ENCODE measurements around the gene AEBP2.

AEBP2 gene

DNA sequence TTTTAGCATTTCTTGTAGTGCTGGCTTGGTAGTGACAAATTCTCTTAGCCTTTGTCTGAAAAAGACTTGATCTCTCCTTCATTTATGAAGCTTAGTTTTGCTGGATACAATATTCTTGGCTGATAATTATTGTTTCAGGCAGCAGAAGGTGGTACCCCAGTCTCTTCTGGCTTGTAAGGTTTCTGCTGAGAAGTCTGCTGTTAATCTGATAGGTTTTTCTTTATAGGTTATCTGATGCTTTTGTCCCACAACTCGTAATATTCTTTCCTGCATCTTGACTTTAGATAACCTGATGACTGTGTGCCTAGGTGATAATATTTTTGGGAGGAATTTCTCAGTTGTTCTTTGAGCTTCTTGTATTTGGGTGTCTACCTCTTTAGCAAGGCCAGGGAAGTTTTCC is 41.2 kb downstream of the AEBP2 start:
- TF ChIP-seq ZFX (IDR thresholded peaks at IDR 0.05), result no peak
- TF ChIP-seq, protein P1, sequence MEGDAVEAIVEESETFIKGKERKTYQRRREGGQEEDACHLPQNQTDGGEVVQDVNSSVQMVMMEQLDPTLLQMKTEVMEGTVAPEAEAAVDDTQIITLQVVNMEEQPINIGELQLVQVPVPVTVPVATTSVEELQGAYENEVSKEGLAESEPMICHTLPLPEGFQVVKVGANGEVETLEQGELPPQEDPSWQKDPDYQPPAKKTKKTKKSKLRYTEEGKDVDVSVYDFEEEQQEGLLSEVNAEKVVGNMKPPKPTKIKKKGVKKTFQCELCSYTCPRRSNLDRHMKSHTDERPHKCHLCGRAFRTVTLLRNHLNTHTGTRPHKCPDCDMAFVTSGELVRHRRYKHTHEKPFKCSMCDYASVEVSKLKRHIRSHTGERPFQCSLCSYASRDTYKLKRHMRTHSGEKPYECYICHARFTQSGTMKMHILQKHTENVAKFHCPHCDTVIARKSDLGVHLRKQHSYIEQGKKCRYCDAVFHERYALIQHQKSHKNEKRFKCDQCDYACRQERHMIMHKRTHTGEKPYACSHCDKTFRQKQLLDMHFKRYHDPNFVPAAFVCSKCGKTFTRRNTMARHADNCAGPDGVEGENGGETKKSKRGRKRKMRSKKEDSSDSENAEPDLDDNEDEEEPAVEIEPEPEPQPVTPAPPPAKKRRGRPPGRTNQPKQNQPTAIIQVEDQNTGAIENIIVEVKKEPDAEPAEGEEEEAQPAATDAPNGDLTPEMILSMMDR (conservative IDR thresholded peaks at IDR 0.05), result no peak
- no peak overlapping the region for H3K27ac ChIP-seq

DNA sequence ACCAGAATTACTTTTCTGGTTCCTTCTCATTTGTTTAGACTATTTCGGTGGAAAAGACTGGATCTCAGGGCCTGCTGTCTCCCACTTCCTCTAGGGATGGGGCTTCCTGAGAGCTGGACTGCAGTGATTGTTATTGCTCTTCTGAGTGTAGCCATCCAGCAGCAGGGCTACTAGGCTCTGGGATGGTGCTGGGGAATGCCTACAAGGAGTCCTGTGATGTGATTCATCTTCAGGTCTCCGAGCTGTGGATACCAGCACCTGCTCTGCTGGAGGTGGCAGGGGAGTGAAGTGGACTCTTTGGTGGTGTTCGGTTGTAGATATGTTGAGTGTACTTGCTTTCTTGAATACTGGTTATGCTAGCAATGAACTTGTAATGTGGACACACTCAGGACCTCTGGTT is 42.7 kb downstream of the AEBP2 start:
- TF ChIP-seq ZFX (IDR thresholded peaks at IDR 0.05), result no peak
- TF ChIP-seq, protein P1 (conservative IDR thresholded peaks at IDR 0.05), result no peak
- H3K27ac ChIP-seq, result no peak overlapping the region

DNA sequence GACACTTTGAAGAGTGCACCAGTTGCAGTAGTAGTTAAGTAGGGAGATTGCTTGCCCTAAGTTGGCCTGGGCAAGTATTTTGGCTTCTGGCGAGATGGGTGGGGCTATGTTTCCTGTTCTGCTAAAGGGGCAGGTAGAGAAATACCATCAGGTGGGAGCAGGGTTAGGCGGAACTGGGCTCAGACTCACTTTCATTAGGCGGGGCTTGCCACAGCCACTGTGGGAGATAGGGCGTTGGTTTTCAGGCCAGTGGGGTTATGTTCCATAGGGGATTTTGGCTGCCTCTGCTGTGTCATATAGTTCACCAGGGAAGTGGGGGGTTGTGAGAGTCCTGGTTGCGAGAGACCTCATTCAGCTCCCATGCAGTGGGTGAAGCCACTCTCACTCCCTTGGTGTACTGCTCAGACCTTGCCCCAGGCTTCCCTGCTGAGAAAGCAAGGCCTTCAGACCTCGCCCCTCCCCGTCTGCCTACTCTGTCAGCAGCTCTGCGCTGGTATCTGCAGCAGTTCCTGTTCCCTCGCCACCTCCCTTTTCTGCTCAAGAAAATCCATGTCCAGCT is 43.3 kb downstream of the AEBP2 start:
- H3K27ac ChIP-seq, result no peak overlapping the region

DNA sequence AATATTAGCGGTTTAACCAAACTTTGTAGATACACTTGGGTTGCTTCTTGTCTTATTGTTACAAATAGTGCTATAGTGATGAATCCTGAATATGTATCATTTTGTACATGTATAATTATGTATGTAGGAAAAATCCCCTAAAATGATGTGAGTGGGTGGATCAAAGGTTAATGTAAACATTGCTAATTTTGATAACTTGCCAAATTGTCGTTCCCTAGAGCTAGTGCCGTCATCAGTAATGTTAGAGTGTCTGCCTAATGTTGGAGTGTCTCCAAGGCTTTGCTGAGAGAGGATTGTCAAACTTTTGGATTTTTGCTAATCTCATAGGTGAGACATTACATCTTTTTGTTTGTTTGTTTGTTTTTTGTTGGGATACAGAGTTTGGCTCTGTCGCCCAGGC is 44.4 kb downstream of the AEBP2 start:
- TF ChIP-seq, protein P1 (conservative IDR thresholded peaks at IDR 0.05), result no peak
- TF ChIP-seq ZFX (IDR thresholded peaks at IDR 0.05), result no peak
- H3K27ac ChIP-seq, result no peak overlapping the region

More for the DNA sequence above, 43.3 kb downstream of the AEBP2 start:
- TF ChIP-seq ZFX (IDR thresholded peaks at IDR 0.05), result no peak
- TF ChIP-seq, protein P1 (conservative IDR thresholded peaks at IDR 0.05), result no peak

DNA sequence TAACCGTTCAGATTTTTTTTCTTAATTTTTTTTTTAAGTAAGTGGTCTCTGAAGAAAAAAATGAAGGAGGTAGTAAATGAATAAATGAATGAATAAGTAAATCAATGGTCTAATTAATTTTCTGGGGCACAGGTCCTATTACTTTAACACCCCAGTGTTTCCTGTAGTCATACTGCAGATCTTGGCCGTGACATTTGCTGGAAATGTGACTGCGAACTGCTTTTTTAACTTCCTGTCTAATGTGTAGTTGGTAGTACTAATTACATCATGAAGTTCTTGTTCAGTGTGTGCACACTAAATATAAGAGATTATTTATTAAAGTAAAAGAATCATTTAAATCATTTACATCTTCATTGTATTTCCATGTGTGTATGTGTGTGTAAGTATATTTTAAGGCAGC is 45.4 kb downstream of the AEBP2 start:
- H3K27ac ChIP-seq, result no peak overlapping the region
- no peak for TF ChIP-seq ZFX (IDR thresholded peaks at IDR 0.05)
- TF ChIP-seq, protein P1 (conservative IDR thresholded peaks at IDR 0.05), result no peak

DNA sequence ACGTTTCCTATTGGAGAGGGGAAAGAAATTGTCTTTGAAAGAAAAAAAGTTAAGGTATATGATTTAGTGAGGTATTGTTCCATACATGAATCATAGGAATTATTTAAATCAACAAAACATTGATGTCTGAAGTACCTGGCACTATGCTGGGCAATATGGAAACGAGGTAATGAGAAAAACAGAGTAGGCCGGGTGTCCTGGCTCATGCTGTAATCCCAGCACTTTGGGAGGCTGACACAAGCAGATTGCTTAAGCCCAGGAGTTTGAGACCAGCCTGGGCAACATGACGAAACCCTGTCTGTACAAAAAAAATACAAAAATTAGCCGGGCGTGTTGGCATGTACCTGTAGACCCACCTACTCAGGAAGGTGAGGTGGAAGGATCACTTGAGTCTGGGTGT is 45.9 kb downstream of the AEBP2 start:
- no peak for TF ChIP-seq ZFX (IDR thresholded peaks at IDR 0.05)
- TF ChIP-seq, protein P1 (conservative IDR thresholded peaks at IDR 0.05), result no peak
- H3K27ac ChIP-seq, result no peak overlapping the region

DNA sequence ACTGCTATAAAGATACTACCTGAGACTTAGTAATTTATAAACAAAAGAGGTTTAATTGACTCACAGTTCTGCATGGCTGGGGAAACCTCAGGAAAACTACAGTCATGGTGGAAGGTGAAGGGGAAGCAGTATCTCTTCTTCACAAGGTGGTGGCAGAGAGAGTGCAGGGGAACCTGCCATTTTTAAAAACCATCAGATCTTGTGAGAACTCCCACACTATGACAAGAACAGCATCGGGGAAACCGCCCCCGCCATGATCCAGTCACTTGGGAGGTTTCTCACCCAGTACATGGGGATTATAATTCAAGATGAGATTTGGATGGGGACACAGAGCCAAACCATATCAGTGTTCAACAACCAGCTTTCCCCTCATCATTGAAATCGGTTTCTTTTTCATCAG is 49.9 kb downstream of the AEBP2 start:
- no peak for TF ChIP-seq ZFX (IDR thresholded peaks at IDR 0.05)
- TF ChIP-seq, protein P1 (conservative IDR thresholded peaks at IDR 0.05), result no peak
- no peak overlapping the region for H3K27ac ChIP-seq
